Stimulated activated CD8-positive, alpha-beta memory T cell treated with anti-CD3 and anti-CD28 coated beads, Interleukin-12 subunit alpha, Interleukin-12 subunit beta, amount 100 ng/mL, for 4 hours (primary cell): Measurements from ENCODE around the gene ADCY5.

Experiments
- DNase-seq: peaks from one replicate; pipeline ENCODE4 v3.0.0-alpha.2; 2020; ENCODE audit warnings: low read depth

Gene ADCY5

GRCh38 chr3:123458255-123458654, 9.4 kb upstream of the ADCY5 start:
- DNase-seq, result no peak

GRCh38 chr3:123457841-123458240, 9.0 kb upstream of the ADCY5 start:
- no peak for DNase-seq

- DNase-seq, result no peak
Measured at GRCh38 chr3:123453675-123454074, 4.8 kb upstream of the ADCY5 start.

GRCh38 chr3:123451186-123451585, 2.3 kb upstream of the ADCY5 start:
- no peak for DNase-seq

GRCh38 chr3:123449997-123450604, 1.2 kb upstream of the ADCY5 start:
- no peak for DNase-seq

GRCh38 chr3:123449102-123449996, 459 bp upstream of the ADCY5 start:
- no peak for DNase-seq

- peak; percentile 5 for DNase-seq
Measured at GRCh38 chr3:123447749-123448517, 957 bp downstream of the ADCY5 start.

GRCh38 chr3:123447416-123447748, 1.5 kb downstream of the ADCY5 start:
- DNase-seq, result no peak

GRCh38 chr3:123446610-123447109, 2.2 kb downstream of the ADCY5 start:
- no peak for DNase-seq

GRCh38 chr3:123446210-123446609, 2.7 kb downstream of the ADCY5 start:
- no peak for DNase-seq

GRCh38 chr3:123445702-123446101, 3.2 kb downstream of the ADCY5 start:
- no peak for DNase-seq

- no peak for DNase-seq
Measured at GRCh38 chr3:123444744-123445143, 4.1 kb downstream of the ADCY5 start.

GRCh38 chr3:123444023-123444422, 4.9 kb downstream of the ADCY5 start:
- DNase-seq, result no peak

GRCh38 chr3:123442908-123443307, 6.0 kb downstream of the ADCY5 start:
- DNase-seq, result no peak

GRCh38 chr3:123442125-123442524, 6.8 kb downstream of the ADCY5 start:
- no peak for DNase-seq

- no peak for DNase-seq
Measured at GRCh38 chr3:123439806-123440580, 8.9 kb downstream of the ADCY5 start.

GRCh38 chr3:123432832-123433523, 15.9 kb downstream of the ADCY5 start:
- DNase-seq, result no peak

- no peak for DNase-seq
Measured at GRCh38 chr3:123431658-123432324, 17.1 kb downstream of the ADCY5 start.

GRCh38 chr3:123431007-123431657, 17.8 kb downstream of the ADCY5 start:
- DNase-seq, result no peak

GRCh38 chr3:123430266-123430665, 18.6 kb downstream of the ADCY5 start:
- DNase-seq, result no peak
